ENCODE results near the gene RIMBP3C.
"Not testable (repeated sequence)": the region's sequence is repeated elsewhere in the genome, so short reads cannot be mapped to it uniquely, and the experiment has no call there.

RIMBP3C gene, protein sequence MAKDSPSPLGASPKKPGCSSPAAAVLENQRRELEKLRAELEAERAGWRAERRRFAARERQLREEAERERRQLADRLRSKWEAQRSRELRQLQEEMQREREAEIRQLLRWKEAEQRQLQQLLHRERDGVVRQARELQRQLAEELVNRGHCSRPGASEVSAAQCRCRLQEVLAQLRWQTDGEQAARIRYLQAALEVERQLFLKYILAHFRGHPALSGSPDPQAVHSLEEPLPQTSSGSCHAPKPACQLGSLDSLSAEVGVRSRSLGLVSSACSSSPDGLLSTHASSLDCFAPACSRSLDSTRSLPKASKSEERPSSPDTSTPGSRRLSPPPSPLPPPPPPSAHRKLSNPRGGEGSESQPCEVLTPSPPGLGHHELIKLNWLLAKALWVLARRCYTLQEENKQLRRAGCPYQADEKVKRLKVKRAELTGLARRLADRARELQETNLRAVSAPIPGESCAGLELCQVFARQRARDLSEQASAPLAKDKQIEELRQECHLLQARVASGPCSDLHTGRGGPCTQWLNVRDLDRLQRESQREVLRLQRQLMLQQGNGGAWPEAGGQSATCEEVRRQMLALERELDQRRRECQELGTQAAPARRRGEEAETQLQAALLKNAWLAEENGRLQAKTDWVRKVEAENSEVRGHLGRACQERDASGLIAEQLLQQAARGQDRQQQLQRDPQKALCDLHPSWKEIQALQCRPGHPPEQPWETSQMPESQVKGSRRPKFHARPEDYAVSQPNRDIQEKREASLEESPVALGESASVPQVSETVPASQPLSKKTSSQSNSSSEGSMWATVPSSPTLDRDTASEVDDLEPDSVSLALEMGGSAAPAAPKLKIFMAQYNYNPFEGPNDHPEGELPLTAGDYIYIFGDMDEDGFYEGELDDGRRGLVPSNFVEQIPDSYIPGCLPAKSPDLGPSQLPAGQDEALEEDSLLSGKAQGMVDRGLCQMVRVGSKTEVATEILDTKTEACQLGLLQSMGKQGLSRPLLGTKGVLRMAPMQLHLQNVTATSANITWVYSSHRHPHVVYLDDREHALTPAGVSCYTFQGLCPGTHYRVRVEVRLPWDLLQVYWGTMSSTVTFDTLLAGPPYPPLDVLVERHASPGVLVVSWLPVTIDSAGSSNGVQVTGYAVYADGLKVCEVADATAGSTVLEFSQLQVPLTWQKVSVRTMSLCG (N-terminal part only)

DNA sequence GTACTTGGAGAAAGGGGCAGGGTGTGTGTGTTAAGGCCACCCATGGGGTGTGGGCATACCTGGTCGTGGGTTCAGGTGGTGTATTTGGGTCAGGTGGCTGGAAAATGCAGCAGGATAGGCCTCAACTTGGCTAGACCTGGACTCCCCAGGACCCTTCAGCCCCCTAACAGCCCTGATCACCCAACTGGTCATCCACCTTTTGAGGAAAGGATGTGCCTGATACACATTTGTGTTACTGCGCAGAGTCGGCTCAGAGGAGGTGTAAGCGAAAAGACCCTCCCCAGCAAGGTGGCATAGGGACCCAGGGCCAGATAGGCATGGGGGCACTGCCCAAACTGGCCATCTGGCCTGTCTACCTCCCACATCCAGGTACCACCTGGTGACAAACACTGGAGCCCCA is at the start of gene RIMBP3C:
TSS of gene RIMBP3C (minus strand) at position 101 of the 400 bp plus-strand sequence. CDS start 485 bp downstream, outside the sequence.
- DNase-seq = not testable (repeated sequence)

- DNase-seq = no peak
Observed at GRCh38 chr22:21599053-21599893, 48.0 kb upstream of the RIMBP3C start.

GRCh38 chr22:21598302-21598701 is 47.0 kb upstream of the RIMBP3C start:
- no peak for DNase-seq

DNA sequence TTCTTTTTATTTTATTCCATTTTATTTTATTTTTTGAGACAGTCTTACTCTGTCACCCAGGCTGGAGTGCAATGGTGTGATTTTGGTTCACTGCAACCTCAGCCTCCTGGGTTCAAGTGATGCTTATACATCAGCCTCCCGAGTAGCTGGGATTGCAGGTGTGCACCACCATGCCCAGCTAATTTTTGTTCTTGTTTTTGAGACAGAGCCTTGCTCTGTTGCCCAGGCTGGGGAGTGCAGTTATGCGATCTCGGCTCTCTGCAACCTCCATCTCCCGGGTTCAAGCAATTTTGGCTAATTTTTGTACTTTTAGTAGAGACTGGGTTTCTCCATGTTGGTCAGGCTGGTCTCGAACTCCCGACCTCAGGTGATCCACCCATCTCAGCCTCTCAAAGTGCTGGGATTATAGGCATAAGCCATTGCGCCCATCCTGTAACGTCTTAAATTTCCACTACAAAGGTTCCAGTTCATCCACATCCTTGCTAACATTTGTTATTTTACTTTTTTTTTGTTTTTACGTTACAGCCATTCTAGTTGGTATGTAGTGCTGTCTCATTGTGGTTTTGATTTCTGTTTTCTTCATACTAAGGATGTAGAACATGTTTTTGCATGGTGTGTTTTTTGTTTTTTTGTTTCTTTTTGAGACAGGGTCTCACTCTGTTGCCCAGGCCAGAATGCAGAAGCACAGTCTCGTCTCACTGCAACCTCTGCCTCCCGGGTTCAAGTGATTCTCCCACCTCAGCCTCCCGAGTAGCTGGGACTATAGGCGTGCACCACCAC is 45.3 kb upstream of the RIMBP3C start:
- DNase-seq = not testable (repeated sequence)

DNA sequence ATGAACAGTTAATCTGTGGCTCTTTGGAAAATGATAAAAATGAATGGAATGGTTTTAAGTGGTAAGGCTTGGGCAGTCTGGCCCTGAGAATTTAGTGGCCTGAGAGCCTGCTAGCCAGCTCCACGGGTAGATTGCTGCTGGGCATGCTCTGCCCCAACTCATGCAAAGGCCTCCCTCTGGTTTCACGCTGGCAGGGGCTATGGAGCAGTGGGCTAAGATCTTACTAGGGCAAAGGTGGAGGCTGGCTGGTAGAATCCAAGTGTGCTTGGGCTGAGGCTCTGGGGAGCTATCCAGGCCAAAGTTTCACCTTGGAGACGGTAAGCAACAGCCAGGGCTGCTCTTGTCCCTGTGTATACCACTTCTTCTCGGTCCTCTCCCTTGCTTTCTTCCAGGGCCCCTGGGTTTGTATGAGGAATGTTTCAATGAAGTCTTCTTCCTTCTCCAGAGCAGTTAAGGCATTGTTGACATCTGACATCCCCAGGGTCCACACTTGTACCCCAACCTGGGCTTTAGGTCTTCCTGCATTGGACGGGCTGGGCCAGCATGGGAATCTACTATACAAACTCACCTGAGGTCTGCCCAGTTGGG is 43.7 kb upstream of the RIMBP3C start:
- no peak for DNase-seq

DNA sequence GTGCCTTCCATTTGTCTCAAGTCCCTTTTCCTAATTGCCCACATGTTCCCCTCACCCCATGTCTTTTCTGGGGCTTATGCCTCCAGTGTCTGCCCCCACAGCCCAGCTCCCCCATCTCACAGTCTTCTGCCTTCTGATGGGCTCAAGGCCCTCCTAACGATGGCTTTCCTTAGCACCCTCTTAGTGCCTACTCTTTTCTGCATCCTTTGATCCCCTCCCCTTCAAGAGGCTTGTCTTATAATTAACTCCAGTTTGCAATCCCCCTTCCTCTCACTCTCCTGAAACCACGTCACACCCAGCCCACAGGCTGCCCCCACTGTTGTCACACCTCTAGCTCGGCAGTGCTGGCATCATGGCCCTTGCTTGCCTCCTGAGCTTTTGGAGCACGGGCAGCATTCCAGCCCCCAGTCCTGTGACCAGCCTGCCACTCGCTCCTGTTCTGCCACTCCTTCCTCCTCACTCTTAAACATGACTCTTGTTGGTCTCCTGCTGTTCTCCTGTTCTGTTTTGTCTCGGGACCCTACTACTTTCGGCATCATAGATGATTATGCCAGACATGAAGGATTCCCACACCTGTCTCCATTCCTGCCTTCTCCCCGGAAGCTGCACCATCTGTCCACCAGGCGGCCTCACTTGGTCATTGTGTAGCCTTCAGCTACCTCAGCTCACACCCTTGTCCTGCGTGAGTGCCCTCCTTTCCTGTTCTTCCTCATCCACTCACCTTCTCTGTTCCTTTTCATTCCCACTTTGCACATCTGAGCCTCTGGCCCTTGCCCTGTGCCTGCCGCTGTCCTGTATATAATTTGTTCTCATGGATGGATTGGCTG is 42.4 kb upstream of the RIMBP3C start:
- no peak for DNase-seq

GRCh38 chr22:21592422-21592821 is 41.2 kb upstream of the RIMBP3C start:
- no peak for DNase-seq

DNA sequence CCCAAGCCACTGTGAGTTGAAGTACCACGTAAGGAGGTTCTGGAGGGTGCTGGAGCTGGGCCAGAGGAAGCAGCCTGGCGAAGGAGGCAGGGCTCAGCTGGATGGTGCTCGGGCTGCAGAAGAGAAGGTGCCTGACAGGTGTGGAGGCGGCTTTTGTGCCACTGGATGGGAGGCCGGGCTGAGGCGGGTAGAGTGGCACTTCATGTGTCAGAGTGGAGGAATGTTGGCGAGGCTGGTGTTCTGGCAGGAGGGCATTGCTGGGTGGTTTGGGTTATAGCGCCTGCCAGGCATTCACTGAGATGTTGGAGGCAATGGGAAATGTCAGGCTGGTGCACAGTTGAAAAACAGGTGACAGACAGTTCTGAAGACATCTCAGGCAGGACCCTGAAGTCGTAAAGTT is 40.4 kb upstream of the RIMBP3C start:
- no peak for DNase-seq

- no peak for DNase-seq
Observed at GRCh38 chr22:21590809-21591641, 39.8 kb upstream of the RIMBP3C start.

GRCh38 chr22:21589396-21589795 is 38.1 kb upstream of the RIMBP3C start:
- DNase-seq = no peak

- DNase-seq = no peak
Observed at GRCh38 chr22:21587803-21588611, 36.7 kb upstream of the RIMBP3C start.

GRCh38 chr22:21585389-21585788 is 34.1 kb upstream of the RIMBP3C start:
- DNase-seq = no peak

DNA sequence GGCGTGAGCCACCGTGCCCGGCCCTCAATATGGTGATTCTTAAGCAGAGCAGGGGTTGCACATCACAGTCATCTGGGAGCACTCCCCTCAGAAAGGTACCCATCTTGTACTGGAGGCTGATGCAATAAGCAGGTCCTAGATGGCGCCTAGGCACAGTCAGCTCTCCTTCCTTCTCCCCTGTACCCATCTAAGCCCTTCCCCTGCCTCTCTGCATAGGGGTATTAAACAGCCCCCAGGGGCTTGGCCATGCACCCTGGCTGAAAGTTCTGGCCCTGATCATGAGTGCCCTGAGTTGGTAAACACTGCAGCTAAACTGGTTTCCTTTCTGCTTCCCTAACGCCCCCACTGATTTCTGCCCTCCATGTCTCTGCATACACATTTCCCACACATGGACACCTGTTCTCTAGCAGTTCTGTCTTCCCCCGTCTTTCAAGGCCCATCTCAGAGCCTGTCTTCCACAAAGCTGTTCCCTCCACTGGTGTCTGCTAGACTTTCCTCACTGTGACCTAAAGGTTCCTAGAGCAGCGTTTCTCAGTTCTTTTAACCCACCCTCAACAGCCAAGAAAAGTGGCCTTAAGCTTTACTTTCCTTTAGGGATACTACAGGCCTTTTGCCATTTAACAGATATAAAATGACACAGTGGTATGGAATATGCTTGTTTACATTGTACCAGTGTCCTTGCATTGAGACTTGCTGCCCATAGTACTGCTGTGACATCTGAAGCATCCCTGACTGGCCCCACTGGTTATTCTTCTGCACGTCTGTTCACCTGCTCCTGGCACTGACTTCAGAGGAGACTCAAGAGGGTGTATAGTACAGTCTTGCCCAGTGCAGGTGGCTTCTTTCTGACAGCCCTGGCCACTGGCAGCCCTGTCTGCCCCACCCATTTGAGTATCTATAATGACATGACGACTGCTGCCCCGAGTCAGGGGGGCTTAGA is 31.8 kb upstream of the RIMBP3C start:
- DNase-seq = no peak

DNA sequence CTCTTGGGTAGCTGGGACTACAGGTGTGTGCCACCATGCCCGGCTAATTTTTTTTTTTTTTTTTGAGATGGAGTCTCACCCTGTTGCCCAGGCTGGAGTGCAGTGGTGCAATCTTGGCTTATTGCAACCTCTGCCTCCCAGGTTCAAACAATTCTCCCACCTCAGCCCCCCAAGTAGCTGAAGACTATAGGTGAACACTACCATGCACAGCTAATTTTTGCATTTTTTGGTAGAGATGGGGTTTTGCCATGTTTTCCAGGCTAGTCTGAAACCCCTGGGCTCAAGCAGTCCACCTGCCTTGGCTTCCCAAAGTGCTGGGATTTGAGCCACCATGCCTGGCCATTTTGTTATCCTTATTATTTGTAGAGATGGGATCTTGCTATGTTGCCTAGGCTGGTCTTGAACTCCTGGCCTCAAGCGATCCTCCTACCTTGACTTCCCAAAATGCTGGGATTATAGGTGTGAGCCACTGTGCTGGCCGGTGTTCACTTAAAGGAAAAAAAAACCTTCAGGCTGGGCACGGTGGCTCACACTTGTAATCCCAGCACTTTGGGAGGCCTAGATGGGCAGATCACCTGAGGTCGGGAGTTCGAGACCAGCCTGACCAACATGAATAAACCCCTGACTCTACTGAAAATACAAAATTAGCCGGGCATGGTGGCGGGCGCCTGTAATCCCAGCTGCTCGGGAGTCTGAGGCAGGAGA is 29.9 kb upstream of the RIMBP3C start:
- DNase-seq = not testable (repeated sequence)

DNA sequence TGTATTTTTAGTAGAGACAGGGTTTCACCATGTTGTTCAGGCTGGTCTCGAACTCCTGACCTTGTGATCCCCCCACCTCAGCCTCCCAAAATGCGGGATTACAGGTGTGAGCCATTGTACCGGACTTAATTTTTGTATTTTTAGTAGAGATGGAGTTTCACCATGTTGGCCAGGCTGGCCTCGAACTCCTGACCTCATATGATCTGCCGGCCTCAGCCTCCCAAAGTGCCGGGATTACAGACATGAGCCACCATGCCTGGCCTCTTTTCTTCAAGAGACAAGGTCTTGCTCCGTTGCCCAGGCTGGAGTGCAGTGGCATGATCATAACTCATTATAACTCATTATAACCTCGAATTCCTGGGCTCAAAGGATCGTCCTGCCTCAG is 29.4 kb upstream of the RIMBP3C start:
- not testable (repeated sequence) for DNase-seq

DNA sequence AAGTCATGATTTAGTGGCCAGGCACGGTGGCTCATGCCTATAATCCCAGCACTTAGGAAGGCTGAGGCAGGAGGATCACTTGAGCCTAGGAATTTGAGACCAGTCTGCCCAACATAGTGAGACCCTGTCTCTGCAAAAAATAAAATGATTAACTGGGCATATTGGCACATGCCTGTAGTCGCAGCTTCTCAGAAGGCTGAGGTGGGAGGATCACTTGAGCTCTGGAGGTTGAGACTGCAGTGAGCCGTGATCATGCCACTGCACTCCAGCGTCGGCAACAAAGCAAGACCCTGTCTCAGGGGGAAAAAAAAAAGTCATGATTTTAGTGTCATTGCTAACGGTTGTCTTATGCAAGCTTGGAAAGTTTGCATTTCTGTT is 28.2 kb upstream of the RIMBP3C start:
- no peak for DNase-seq

All from DMS 273 treated with DMSO at 0.1 percent for 48 hours (cell line).